ENCODE measurements around the gene ANAPC16.
A peak's percentile ranks its signal among the peaks of the same experiment; 100 is the strongest.

The ANAPC16 gene

DNA sequence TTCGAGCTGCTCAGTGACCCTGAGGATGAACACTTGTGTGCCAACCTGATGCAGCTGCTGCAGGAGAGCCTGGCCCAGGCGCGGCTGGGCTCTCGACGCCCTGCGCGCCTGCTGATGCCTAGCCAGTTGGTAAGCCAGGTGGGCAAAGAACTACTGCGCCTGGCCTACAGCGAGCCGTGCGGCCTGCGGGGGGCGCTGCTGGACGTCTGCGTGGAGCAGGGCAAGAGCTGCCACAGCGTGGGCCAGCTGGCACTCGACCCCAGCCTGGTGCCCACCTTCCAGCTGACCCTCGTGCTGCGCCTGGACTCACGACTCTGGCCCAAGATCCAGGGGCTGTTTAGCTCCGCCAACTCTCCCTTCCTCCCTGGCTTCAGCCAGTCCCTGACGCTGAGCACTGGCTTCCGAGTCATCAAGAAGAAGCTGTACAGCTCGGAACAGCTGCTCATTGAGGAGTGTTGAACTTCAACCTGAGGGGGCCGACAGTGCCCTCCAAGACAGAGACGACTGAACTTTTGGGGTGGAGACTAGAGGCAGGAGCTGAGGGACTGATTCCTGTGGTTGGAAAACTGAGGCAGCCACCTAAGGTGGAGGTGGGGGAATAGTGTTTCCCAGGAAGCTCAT, 59.0 kb downstream of the ANAPC16 start:
- Histone ChIP-seq H3K4me1 (ENCODE audit: low read length) (peaks cover 25% of the 10 kb centered on the region), H3K36me3 (replicated peaks; ENCODE audit: low read depth, low read length) (peaks cover 27% of the 10 kb centered on the region), H3K9me3 (ENCODE audit: insufficient read depth, low read length) (no peaks in the 10 kb centered on the region), H3K4me3 (ENCODE audit: low read length) (peak overlapping the region; percentile 82), H3K4me2 (ENCODE audit: low read length) (peak overlapping the region; percentile 92), H2AFZ (ENCODE audit: low read depth, low read length) (no peak overlapping the region), H3K27me3 (ENCODE audit: low read depth, low read length) (peaks cover 7% of the 10 kb centered on the region; the same call in 1 of the 2 replicates), H3K79me2 (ENCODE audit: low read length) (peaks cover 17% of the 10 kb centered on the region), H4K20me1 (ENCODE audit: insufficient read depth, low read length) (peaks cover 18% of the 10 kb centered on the region), H3K27ac (ENCODE audit: low read length) (peak overlapping the region; percentile 32; the same call in 1 of the 2 replicates), H3K9ac (ENCODE audit: low read length) (peak overlapping the region; percentile 79)
- TF ChIP-seq EZH2phosphoT487 (IDR thresholded peaks at IDR 0.05; ENCODE audit: low read depth), result no peak
- TF ChIP-seq, protein P1, sequence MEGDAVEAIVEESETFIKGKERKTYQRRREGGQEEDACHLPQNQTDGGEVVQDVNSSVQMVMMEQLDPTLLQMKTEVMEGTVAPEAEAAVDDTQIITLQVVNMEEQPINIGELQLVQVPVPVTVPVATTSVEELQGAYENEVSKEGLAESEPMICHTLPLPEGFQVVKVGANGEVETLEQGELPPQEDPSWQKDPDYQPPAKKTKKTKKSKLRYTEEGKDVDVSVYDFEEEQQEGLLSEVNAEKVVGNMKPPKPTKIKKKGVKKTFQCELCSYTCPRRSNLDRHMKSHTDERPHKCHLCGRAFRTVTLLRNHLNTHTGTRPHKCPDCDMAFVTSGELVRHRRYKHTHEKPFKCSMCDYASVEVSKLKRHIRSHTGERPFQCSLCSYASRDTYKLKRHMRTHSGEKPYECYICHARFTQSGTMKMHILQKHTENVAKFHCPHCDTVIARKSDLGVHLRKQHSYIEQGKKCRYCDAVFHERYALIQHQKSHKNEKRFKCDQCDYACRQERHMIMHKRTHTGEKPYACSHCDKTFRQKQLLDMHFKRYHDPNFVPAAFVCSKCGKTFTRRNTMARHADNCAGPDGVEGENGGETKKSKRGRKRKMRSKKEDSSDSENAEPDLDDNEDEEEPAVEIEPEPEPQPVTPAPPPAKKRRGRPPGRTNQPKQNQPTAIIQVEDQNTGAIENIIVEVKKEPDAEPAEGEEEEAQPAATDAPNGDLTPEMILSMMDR (IDR thresholded peaks at IDR 0.05; ENCODE audit: low read depth, low read length), result peak; percentile 42

DNA sequence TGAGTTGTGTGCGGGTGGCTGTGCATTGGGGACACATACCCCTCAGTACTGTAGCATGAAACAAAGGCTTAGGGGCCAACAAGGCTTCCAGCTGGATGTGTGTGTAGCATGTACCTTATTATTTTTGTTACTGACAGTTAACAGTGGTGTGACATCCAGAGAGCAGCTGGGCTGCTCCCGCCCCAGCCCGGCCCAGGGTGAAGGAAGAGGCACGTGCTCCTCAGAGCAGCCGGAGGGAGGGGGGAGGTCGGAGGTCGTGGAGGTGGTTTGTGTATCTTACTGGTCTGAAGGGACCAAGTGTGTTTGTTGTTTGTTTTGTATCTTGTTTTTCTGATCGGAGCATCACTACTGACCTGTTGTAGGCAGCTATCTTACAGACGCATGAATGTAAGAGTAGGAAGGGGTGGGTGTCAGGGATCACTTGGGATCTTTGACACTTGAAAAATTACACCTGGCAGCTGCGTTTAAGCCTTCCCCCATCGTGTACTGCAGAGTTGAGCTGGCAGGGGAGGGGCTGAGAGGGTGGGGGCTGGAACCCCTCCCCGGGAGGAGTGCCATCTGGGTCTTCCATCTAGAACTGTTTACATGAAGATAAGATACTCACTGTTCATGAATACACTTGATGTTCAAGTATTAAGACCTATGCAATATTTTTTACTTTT, 59.7 kb downstream of the ANAPC16 start:
- Histone ChIP-seq H4K20me1 (ENCODE audit: insufficient read depth, low read length) (peaks cover 18% of the 10 kb centered on the region), H3K9ac (ENCODE audit: low read length) (peak overlapping the region; percentile 79), H3K9me3 (ENCODE audit: insufficient read depth, low read length) (no peaks in the 10 kb centered on the region), H3K36me3 (replicated peaks; ENCODE audit: low read depth, low read length) (peaks cover 27% of the 10 kb centered on the region), H3K4me1 (ENCODE audit: low read length) (peaks cover 25% of the 10 kb centered on the region), H3K4me2 (ENCODE audit: low read length) (peak overlapping the region; percentile 92), H3K27ac (ENCODE audit: low read length) (peak overlapping the region; percentile 40), H3K27me3 (ENCODE audit: low read depth, low read length) (peaks cover 7% of the 10 kb centered on the region; the same call in 1 of the 2 replicates), H3K4me3 (ENCODE audit: low read length) (peak overlapping the region; percentile 82), H3K79me2 (ENCODE audit: low read length) (peaks cover 17% of the 10 kb centered on the region), H2AFZ (ENCODE audit: low read depth, low read length) (no peak overlapping the region)
- TF ChIP-seq EZH2phosphoT487 (IDR thresholded peaks at IDR 0.05; ENCODE audit: low read depth), result no peak
- TF ChIP-seq, protein P1 (IDR thresholded peaks at IDR 0.05; ENCODE audit: low read depth, low read length), result no peak

DNA sequence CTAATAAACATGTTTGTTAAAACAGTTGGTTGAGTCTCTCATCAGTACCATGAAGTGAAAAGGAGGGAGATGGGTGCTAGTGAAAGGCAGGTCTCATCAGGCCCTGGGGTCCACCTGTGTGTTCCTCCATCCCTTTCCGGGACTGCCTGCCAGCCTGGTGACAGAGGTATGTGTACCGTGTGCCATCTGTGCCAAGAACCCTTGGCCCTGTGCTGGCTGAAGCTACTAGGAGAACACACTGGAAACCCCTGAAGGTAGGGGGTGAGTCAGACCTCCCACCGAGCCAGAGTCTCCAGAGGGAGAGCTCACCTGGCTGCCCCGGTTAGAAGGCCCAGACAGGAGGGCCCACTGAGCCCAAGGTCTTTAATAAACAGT, 60.2 kb downstream of the ANAPC16 start:
- H3K27ac ChIP-seq (ENCODE audit: low read length), result peak overlapping the region; percentile 40

More for the DNA sequence above, 60.2 kb downstream of the ANAPC16 start:
- Histone ChIP-seq H3K79me2 (ENCODE audit: low read length) (peaks cover 17% of the 10 kb centered on the region), H2AFZ (ENCODE audit: low read depth, low read length) (no peak overlapping the region), H3K27me3 (ENCODE audit: low read depth, low read length) (peaks cover 7% of the 10 kb centered on the region; the same call in 1 of the 2 replicates), H3K4me3 (ENCODE audit: low read length) (peak overlapping the region; percentile 82), H4K20me1 (ENCODE audit: insufficient read depth, low read length) (peaks cover 18% of the 10 kb centered on the region), H3K36me3 (replicated peaks; ENCODE audit: low read depth, low read length) (peaks cover 27% of the 10 kb centered on the region), H3K9ac (ENCODE audit: low read length) (no peak overlapping the region), H3K4me2 (ENCODE audit: low read length) (peak overlapping the region; percentile 92), H3K4me1 (ENCODE audit: low read length) (peaks cover 25% of the 10 kb centered on the region), H3K9me3 (ENCODE audit: insufficient read depth, low read length) (no peaks in the 10 kb centered on the region)
- no peak for TF ChIP-seq EZH2phosphoT487 (IDR thresholded peaks at IDR 0.05; ENCODE audit: low read depth)
- TF ChIP-seq, protein P1 (IDR thresholded peaks at IDR 0.05; ENCODE audit: low read depth, low read length), result no peak

Measured in OCI-LY3 (cell line).